ENCODE data around the gene CCDC32.

CCDC32 gene

DNA sequence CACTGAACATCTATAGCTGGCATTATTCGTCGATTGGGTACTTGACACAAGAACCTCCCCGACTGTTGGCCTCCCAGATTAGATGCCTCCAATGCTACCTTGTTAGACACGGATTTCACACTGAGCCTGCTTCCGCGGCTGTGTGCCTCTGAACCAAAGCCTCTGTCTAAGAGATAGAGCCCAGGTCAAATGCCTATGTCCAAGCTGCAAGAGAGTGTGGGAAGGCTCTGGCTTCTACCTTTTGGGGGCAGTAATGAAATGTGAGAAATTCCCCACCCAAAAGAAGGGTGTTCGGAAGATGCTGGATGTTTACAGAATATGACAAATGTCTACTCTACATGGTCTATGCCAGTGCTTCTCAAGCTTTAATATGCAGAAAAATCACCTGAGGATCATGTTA, 2.3 kb upstream of the CCDC32 start:
- no peak for DNase-seq (ENCODE audit: low read depth in 2 of 2)

- DNase-seq (ENCODE audit: low read depth in 2 of 2), result no peak
These were observed 744 bp upstream of the CCDC32 start for GRCh38 chr15:40565333-40566238.

GRCh38 chr15:40563426-40563825, 1.4 kb downstream of the CCDC32 start:
- DNase-seq (ENCODE audit: low read depth in 2 of 2), result no peak

DNA sequence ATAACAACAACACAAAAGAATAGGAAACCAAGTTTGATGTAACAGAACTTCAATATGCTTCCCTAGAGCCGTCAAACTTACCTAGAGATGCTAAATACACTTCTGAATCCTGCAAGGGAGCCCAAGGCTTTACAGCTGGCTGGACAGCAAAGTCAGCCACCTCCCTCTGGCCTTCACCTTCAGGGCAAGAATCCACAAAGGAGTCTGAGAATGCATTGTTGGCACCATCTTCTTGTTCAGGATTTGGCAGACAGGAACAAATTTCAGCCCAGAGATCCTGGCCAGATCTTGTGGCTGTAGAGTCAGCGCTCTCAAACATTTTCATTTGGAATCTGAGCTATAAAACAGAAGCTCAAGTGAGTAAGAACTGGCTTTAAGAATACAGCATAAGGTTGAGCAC, 2.2 kb downstream of the CCDC32 start:
- no peak for DNase-seq (ENCODE audit: low read depth in 2 of 2)

GRCh38 chr15:40558952-40559742, 5.7 kb downstream of the CCDC32 start:
- DNase-seq (ENCODE audit: low read depth in 2 of 2), result no peak

GRCh38 chr15:40555876-40556275, 9.0 kb downstream of the CCDC32 start:
- DNase-seq (ENCODE audit: low read depth in 2 of 2), result no peak

DNA sequence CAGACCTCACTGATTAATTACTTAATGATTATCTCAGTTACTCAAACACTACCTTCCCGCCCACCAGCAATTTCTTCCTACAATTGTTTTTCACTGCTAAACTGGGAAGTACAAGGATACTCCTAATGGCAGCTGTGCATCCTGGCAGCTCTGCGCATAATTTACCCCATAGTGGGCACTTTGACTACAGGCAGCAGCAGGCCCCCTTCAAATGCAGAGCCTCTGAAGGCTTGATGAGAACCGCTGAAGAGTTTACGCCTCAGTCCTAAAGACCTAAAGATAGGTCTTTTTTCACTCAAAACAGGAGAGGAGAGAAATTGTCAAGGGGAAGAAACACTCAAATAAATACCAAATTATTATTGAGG, 10.7 kb downstream of the CCDC32 start:
- DNase-seq (ENCODE audit: low read depth in 2 of 2), result no peak

GRCh38 chr15:40550341-40551037, 14.4 kb downstream of the CCDC32 start:
- no peak for DNase-seq (ENCODE audit: low read depth in 2 of 2)

DNA sequence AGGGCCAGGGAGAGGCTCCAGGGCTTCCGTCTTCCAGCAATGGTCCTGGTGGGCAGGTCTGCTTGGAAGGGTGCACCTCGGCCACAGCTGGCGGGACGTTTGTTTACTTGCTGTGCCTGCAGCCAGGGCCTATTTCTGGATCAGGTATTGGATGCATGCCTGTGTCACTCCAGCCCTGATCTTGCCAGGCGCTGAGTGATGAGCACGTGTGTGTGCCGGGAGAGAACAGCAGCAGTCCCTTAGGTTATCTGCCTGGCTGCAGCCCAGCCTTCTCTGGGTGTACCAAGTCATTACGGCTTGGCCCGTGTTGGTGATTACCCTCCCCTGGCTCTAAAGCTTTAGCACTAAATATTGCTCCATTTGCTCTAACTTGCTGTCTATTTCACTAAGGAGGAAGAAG, 14.9 kb downstream of the CCDC32 start:
- DNase-seq (ENCODE audit: low read depth in 2 of 2), result no peak

DNA sequence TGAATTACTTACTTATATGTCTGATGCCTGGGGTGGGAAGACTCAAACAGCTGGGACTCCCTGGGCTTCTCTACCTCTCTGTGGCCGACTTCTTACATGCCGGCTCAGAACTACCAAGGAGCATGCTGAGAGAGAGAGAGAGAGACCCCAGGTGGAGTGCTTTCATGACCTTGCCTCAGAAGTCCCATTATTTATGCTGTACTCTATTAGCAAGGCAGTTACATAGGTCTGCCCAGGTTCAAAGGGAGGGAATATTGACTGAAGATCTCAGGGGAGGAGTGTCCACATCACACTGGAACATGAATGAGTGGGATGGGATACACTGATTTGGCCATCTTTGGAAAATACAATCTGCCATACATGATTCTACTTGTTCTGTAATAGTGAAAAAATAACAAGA, 16.2 kb downstream of the CCDC32 start:
- DNase-seq (ENCODE audit: low read depth in 2 of 2), result no peak

DNA sequence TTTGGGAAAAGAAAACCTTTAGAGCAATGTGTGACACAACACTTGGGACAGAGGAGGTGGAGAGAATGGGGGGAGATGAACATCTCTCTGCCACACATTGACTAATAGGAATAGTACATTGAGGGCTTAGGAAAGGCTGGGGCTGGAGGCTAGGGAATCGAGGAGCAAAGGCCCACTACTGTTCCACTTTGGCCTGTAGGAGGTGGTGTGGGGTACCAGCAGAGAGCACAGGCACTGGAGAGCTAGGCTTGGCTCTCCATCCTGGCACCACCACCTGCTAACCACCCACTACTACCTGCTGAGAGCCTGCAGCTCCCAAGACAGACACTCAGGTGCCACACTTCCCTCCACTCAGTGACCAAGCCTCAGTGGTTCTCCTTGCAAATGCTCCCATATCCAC, 19.4 kb downstream of the CCDC32 start:
- DNase-seq (ENCODE audit: low read depth in 2 of 2), result no peak

GRCh38 chr15:40543631-40544294, 21.1 kb downstream of the CCDC32 start:
- DNase-seq (ENCODE audit: low read depth in 2 of 2), result no peak

- DNase-seq (ENCODE audit: low read depth in 2 of 2), result no peak
These were observed 21.8 kb downstream of the CCDC32 start for GRCh38 chr15:40543082-40543481.

DNA sequence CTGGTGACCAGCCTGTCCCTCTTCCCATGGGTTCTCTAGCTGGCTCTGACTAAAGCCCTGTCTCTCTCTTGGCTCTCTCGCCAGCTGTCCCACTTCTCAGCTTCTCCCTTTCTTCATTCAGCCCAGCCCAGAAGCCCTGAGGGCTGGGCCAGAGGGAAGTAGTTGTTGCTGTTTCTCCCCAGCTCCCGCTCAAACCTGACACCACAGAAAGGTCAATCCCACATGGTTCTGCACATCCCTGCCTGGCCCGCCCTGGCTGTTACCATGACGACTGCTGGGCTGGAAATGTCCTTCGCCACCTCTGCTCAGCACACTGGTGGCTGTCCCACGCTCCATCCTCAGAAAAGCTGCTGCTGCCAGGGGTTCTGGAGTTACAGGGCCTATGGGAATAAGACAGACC, 25.9 kb downstream of the CCDC32 start:
- DNase-seq (ENCODE audit: low read depth in 2 of 2), result no peak

DNA sequence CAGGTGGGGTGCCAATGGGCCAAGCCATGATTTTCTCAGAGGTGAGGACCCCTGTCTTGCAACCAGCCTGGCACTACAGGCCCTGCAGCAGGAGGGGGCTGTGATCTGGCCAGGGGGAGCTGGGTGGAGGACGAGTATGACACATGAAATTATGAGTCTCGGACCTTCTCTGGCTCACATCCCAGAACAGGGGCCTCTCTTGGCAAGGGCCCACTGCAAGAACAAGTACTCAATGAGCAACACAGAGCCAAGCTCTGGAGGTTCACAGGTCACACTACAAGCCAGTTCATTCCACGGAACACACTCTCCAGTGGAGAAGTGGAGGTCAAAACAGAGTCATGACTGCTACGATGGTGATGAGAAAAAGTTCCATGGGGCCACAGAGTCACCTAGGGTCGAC, 28.3 kb downstream of the CCDC32 start:
- DNase-seq (ENCODE audit: low read depth in 2 of 2), result no peak

- DNase-seq (ENCODE audit: low read depth in 2 of 2), result no peak
These were observed 30.5 kb downstream of the CCDC32 start for GRCh38 chr15:40534371-40534770.

DNA sequence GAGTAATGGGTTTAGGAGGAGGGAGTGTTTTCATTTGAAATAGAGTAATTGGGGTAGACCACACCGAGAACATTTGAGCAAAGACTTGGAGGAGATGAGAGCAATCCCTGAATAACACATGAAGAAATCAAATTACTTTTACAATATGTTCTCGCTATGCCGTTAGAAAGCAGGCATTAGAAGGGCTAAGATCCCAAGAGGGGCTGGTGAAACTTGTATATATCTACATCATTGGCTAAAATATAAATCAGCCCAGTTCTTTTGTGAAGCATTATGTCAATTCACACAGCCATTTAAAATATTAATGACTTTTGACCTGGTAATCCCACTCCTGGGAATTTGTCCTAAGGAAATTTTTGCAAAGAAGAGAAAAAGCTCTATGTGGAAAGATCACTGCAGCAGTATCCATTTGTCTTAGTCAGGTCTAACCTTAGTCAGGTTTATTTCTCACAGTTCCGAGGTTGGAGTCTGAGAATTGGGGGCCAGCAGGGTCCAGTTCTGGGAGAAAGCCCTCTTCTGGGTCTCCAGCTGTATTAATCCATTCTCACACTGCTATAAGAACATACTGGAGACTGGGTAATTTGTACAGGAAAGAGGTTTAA, 31.0 kb downstream of the CCDC32 start:
- no peak for DNase-seq (ENCODE audit: low read depth in 2 of 2)

- no peak for DNase-seq (ENCODE audit: low read depth in 2 of 2)
These were observed 36.0 kb downstream of the CCDC32 start for GRCh38 chr15:40528801-40529200.

- no peak for DNase-seq (ENCODE audit: low read depth in 2 of 2)
These were observed 39.0 kb downstream of the CCDC32 start for GRCh38 chr15:40525855-40526254.

GRCh38 chr15:40523611-40524010, 41.2 kb downstream of the CCDC32 start:
- no peak for DNase-seq (ENCODE audit: low read depth in 2 of 2)

GRCh38 chr15:40516322-40516721, 48.5 kb downstream of the CCDC32 start:
- no peak for DNase-seq (ENCODE audit: low read depth in 2 of 2)

- no peak for DNase-seq (ENCODE audit: low read depth in 2 of 2)
These were observed 51.2 kb downstream of the CCDC32 start for GRCh38 chr15:40513609-40514008.

Measured in stimulated activated CD8-positive, alpha-beta memory T cell treated with anti-CD3 and anti-CD28 coated beads, Interleukin-2, amount 100 ng/mL, for 1 hour (primary cell).